ENCODE data around the gene TUBB6.

GRCh38 chr18:12326711-12327460 lies 18.8 kb downstream of the TUBB6 start:
- no peak for TF ChIP-seq CTCF (IDR thresholded peaks at IDR 0.05; ENCODE audit: low read depth, low read length)
- TF ChIP-seq POLR2A (IDR thresholded peaks at IDR 0.05; ENCODE audit: extremely low read depth, insufficient read length), result no peak
- no peak for TF ChIP-seq MYC (IDR thresholded peaks at IDR 0.05; ENCODE audit: low read depth, low read length)
